Stimulated activated CD8-positive, alpha-beta memory T cell treated with anti-CD3 and anti-CD28 coated beads, Interleukin-12 subunit alpha, Interleukin-12 subunit beta, amount 100 ng/mL, for 24 hours (primary cell): ENCODE data around the gene GADD45B.
A peak's percentile ranks its signal among the peaks of the same experiment; 100 is the strongest.
"Not testable (repeated sequence)": the region's sequence is repeated elsewhere in the genome, so short reads cannot be mapped to it uniquely, and the experiment has no call there.

Experiments
- DNase-seq: peaks from one replicate; pipeline ENCODE4 v3.0.0-alpha.2; 2020; ENCODE audit errors: extremely low read depth

GADD45B gene

GRCh38 chr19:2488405-2488941, 12.5 kb downstream of the GADD45B start:
- no peak for DNase-seq

GRCh38 chr19:2488942-2489731, 13.2 kb downstream of the GADD45B start:
- no peak for DNase-seq

GRCh38 chr19:2490659-2491058, 14.7 kb downstream of the GADD45B start:
- DNase-seq = no peak

GRCh38 chr19:2491130-2491801, 15.3 kb downstream of the GADD45B start:
- DNase-seq = no peak

- no peak for DNase-seq
These were observed 16.9 kb downstream of the GADD45B start for GRCh38 chr19:2492870-2493269.

- not testable (repeated sequence) for DNase-seq
These were observed 17.5 kb downstream of the GADD45B start for GRCh38 chr19:2493448-2493847.

GRCh38 chr19:2494084-2494446, 18.1 kb downstream of the GADD45B start:
- DNase-seq = no peak

GRCh38 chr19:2494447-2495129, 18.7 kb downstream of the GADD45B start:
- DNase-seq = no peak

- no peak for DNase-seq
These were observed 19.3 kb downstream of the GADD45B start for GRCh38 chr19:2495130-2495641.

GRCh38 chr19:2495651-2496316, 19.9 kb downstream of the GADD45B start:
- no peak for DNase-seq

- DNase-seq = no peak
These were observed 21.3 kb downstream of the GADD45B start for GRCh38 chr19:2497186-2497585.

- no peak for DNase-seq
These were observed 24.2 kb downstream of the GADD45B start for GRCh38 chr19:2500156-2500555.

GRCh38 chr19:2500841-2501261, 24.9 kb downstream of the GADD45B start:
- no peak for DNase-seq

GRCh38 chr19:2503521-2504109, 27.7 kb downstream of the GADD45B start:
- peak; percentile 44 for DNase-seq

- not testable (repeated sequence) for DNase-seq
These were observed 30.7 kb downstream of the GADD45B start for GRCh38 chr19:2506656-2507055.

- DNase-seq = no peak
These were observed 31.2 kb downstream of the GADD45B start for GRCh38 chr19:2507109-2507508.

GRCh38 chr19:2509096-2509495, 33.2 kb downstream of the GADD45B start:
- DNase-seq = no peak

- DNase-seq = no peak
These were observed 35.6 kb downstream of the GADD45B start for GRCh38 chr19:2511570-2511969.

GRCh38 chr19:2511991-2512390, 36.1 kb downstream of the GADD45B start:
- DNase-seq = no peak

GRCh38 chr19:2512523-2513431, 36.9 kb downstream of the GADD45B start:
- DNase-seq = no peak
